HCT116 (cell line): ENCODE data around the gene MBD5. TPM values are rescaled to one million over a fixed set of nuclear protein-coding genes. Genes with fewer than 3 reads are reported as not detected.

Experiments
- ATAC-seq: fragments of 200-7000 bp; cut with Tn5 transposase; 2 replicates; pipeline ENCODE4 v1.9.1; 2020; ENCODE audit warnings: mild to moderate bottlenecking, moderate library complexity
- BruUV-seq: library from RNA; stranded (reverse); fragments of 400-500 nt; replicated peaks from 2 replicates; lab custom pipeline; 2021; lab: Mats Ljungman, UMichigan
- CTCF ChIA-PET: fragments of 300-600 bp; sonication (Branson Sonifier 250); formaldehyde crosslinking; loops from one replicate; lab custom pipeline; 2021; ENCODE audit warnings: antibody characterized with exemption; lab: Charles Lee
- POLR2A ChIA-PET: fragments of 300-600, 350-600 bp; sonication (Branson Sonifier 250); formaldehyde crosslinking; loops from one replicate; lab custom pipeline; 2021; ENCODE audit warnings: antibody characterized with exemption; lab: Charles Lee
- RAD21 ChIA-PET, 2 experiments: fragments of 300-600 bp; sonication (Branson Sonifier 250); formaldehyde crosslinking; loops; one replicate each; lab custom pipeline; 2023; ENCODE audit warnings: low total read pairs in 2 of 2; ENCODE audit not compliant: uncharacterized antibody in 2 of 2, unreplicated experiment in 2 of 2, low non-redundant PET in 1 of 2; lab: Charles Lee
- DNase-seq: peaks from one replicate; pipeline ENCODE4 v3.0.0-alpha.2; 2010; ENCODE audit warnings: low read depth, low spot score
- H2AFZ ChIP-seq: fragments of 200-600 bp; shearing (Covaris generic), sonication (generic); 2 replicates; pipeline ENCODE4 v1.6.1; 2017; ENCODE audit warnings: low read depth, mixed run types, mixed read lengths, antibody characterized with exemption, low read length; ENCODE audit not compliant: poor library complexity, severe bottlenecking
- H3K27ac ChIP-seq: 2 replicates; pipeline ENCODE4 v1.5.1; 2012; ENCODE audit warnings: low read depth, low read length
- H3K27me3 ChIP-seq: fragments of 200-600 bp; sonication (generic); 2 replicates; pipeline ENCODE4 v1.6.1; 2016; ENCODE audit warnings: mixed run types, low read length, mixed read lengths; ENCODE audit not compliant: insufficient read depth
- H3K36me3 ChIP-seq, 2 experiments: fragments of 200-500 bp in 1 of 2; fragments of 200-600 bp in 1 of 2; sonication (Bioruptor generic) in 1 of 2; sonication (generic) in 1 of 2; 2 replicates each; pipeline versions ENCODE4 v1.5.1 to v1.6.1; 2014 to 2016; ENCODE audit warnings: low read length in 2 of 2, inconsistent platforms in 1 of 2, mixed read lengths in 1 of 2, mixed run types in 1 of 2; ENCODE audit not compliant: insufficient read depth in 2 of 2, control insufficient read depth in 1 of 2
- H3K4me1 ChIP-seq, 2 experiments: fragments of 200-600 bp in 1 of 2; sonication (generic) in 1 of 2; 2 replicates each; pipeline versions ENCODE4 v1.5.1 to v1.6.1; 2012 to 2017; ENCODE audit warnings: low read length in 2 of 2, inconsistent platforms in 1 of 2, mild to moderate bottlenecking in 1 of 2, mixed read lengths in 1 of 2, mixed run types in 1 of 2, moderate library complexity in 1 of 2; ENCODE audit not compliant: insufficient read depth in 2 of 2, control insufficient read depth in 1 of 2
- H3K4me2 ChIP-seq: fragments of 200-600 bp; sonication (generic); 2 replicates; pipeline ENCODE4 v1.6.1; 2017; ENCODE audit warnings: mixed run types, low read length, mixed read lengths
- H3K4me3 ChIP-seq, 2 experiments: fragments of 200-600 bp in 1 of 2; sonication (generic) in 1 of 2; replicated peaks in 1 of 2; 2 replicates each; pipeline ENCODE4 v1.5.1; 2011 to 2016; ENCODE audit warnings: low read length in 2 of 2, control low read depth in 1 of 2, low read depth in 1 of 2, mild to moderate bottlenecking in 1 of 2, mixed read lengths in 1 of 2, mixed run types in 1 of 2
- H3K79me2 ChIP-seq: fragments of 200-600 bp; sonication (generic); 2 replicates; pipeline ENCODE4 v1.6.1; 2017; ENCODE audit warnings: mild to moderate bottlenecking, mixed run types, low read length, moderate library complexity, mixed read lengths; ENCODE audit not compliant: insufficient read depth
- H3K9ac ChIP-seq: fragments of 200-600 bp; sonication (generic); 2 replicates; pipeline ENCODE4 v1.6.1; 2016; ENCODE audit warnings: low read length, mixed read lengths
- H3K9me2 ChIP-seq: fragments of 200-600 bp; sonication (generic), shearing (Covaris generic); 2 replicates; pipeline ENCODE4 v1.6.1; 2017; ENCODE audit warnings: mixed run types, mild to moderate bottlenecking, moderate library complexity; ENCODE audit not compliant: insufficient read depth
- H3K9me3 ChIP-seq, 2 experiments: fragments of 200-500 bp in 1 of 2; fragments of 200-600 bp in 1 of 2; sonication (Bioruptor generic) in 1 of 2; sonication (generic) in 1 of 2; 2 replicates each; pipeline ENCODE4 v1.6.1; 2014 to 2017; ENCODE audit warnings: low read length in 2 of 2, mixed read lengths in 2 of 2, inconsistent platforms in 1 of 2, low read depth in 1 of 2, mild to moderate bottlenecking in 1 of 2, mixed run types in 1 of 2, moderate library complexity in 1 of 2; ENCODE audit not compliant: control insufficient read depth in 1 of 2, insufficient read depth in 1 of 2
- H4K20me1 ChIP-seq: fragments of 200-600 bp; sonication (generic), shearing (Covaris generic); 2 replicates; pipeline ENCODE4 v1.6.1; 2017; ENCODE audit warnings: mixed run types, mild to moderate bottlenecking, moderate library complexity; ENCODE audit not compliant: insufficient read depth
- CBX3 ChIP-seq: IDR thresholded peaks from 2 replicates; pipeline ENCODE4 v1.6.1; 2012; ENCODE audit warnings: low read depth
- CEBPB ChIP-seq: IDR thresholded peaks from 2 replicates; pipeline ENCODE4 v1.6.1; 2012; ENCODE audit warnings: low read depth
- EZH2phosphoT487 ChIP-seq: fragments of 200-600 bp; IDR thresholded peaks from 2 replicates; pipeline ENCODE4 v1.6.1; 2018; ENCODE audit warnings: antibody characterized with exemption, borderline replicate concordance
- POLR2A ChIP-seq: IDR thresholded peaks from 2 replicates; pipeline ENCODE4 v1.7.0; 2011; ENCODE audit warnings: borderline replicate concordance; ENCODE audit not compliant: insufficient read depth, insufficient read length; ENCODE audit errors: extremely low read depth
- RAD21 ChIP-seq: IDR thresholded peaks from 2 replicates; pipeline ENCODE4 v1.6.1; 2012; ENCODE audit warnings: low read depth, mild to moderate bottlenecking
- SP1 ChIP-seq: IDR thresholded peaks from 2 replicates; pipeline ENCODE4 v1.6.1; 2012; ENCODE audit warnings: low read depth
- SRF ChIP-seq: IDR thresholded peaks from 2 replicates; pipeline ENCODE4 v1.6.1; 2012; ENCODE audit warnings: low read depth
- TCF7L2 ChIP-seq: IDR thresholded peaks from 2 replicates; pipeline ENCODE4 v1.7.0; 2011; ENCODE audit warnings: borderline replicate concordance, inconsistent platforms; ENCODE audit not compliant: insufficient read depth, insufficient read length; ENCODE audit errors: extremely low read depth
- YY1 ChIP-seq: IDR thresholded peaks from 2 replicates; pipeline ENCODE4 v1.6.1; 2011; ENCODE audit warnings: low read length, low read depth, moderate library complexity, mild to moderate bottlenecking; ENCODE audit not compliant: insufficient replicate concordance; ENCODE audit errors: extremely low read depth
- ZFX ChIP-seq: fragments of 450-650 bp; IDR thresholded peaks from 2 replicates; pipeline ENCODE4 v1.6.1; 2017
- intact Hi-C: fragments of 100-400 bp; cut with micrococcal nuclease; formaldehyde crosslinking; loops from 2 replicates; pipeline ENCODE4 v1.10.0; 2022
- total RNA-seq: library from RNA; stranded (reverse); gene quantifications from one replicate; pipeline ENCODE4 v1.2.1, GENCODE V29; 2021; ENCODE audit not compliant: unreplicated experiment
- TF ChIP-seq, protein P1 (sequence below): IDR thresholded peaks from 2 replicates; pipeline ENCODE4 v1.6.1; 2012; ENCODE audit warnings: low read depth
- TF ChIP-seq, protein P2 (sequence below): IDR thresholded peaks from 2 replicates; pipeline ENCODE4 v1.6.1; 2012
- TF ChIP-seq, protein P3 (sequence below), 3 experiments: fragments of 200-600 bp in 1 of 3; sonication (generic) in 1 of 3; IDR thresholded peaks in 2 of 3; conservative IDR thresholded peaks in 1 of 3; 2 replicates each; pipeline ENCODE4 v1.5.1; 2012 to 2017; ENCODE audit warnings: low read depth in 2 of 3, low read length in 2 of 3, antibody characterized with exemption in 1 of 3, borderline replicate concordance in 1 of 3, control low read depth in 1 of 3, mild to moderate bottlenecking in 1 of 3, mixed read lengths in 1 of 3, mixed run types in 1 of 3, moderate library complexity in 1 of 3; ENCODE audit not compliant: insufficient read depth in 1 of 3

MBD5 gene
- total RNA-seq, 1 experiment from 2014 or later = 20.5 TPM

DNA sequence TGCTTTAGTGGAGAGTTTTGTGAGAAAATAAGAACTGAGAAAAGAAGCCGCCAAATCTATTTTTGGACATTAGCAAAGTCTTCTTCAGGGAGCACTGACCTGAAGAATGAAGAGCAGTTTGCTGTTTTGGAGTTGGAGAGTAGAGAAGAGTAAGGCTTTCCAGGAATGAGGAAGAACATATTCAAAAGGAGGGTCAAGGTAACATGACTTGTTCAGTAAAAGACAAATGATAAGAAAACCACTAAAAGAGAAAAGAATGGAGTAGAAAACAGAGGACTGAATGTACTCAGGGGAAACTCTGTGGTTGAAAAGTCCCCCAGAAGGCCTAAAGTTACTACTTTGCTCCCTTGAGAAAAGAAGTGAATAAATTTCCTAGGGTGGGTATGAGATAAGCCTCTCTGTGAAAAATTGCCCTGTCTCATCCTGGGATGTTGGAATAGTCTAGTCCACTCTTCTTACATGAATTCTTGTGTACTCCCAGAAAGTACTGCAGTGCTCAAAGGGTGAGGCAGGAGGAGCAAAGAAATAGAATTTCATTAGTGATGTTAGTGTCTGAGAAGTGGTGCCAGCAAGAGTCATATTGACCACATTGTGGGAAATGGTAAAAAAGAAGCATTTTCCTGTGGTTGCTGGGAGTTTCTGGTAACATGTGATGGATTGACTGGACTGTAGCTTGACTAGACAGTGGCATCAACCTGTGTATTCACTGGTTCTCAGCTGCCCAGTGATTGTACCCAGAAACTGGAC lies 27.8 kb downstream of the MBD5 start:
- ATAC-seq = no peak

More for the DNA sequence above, 27.8 kb downstream of the MBD5 start:
- no TSS peak for BruUV-seq
- Histone ChIP-seq H3K79me2 (no peaks in the 10 kb centered on the region; the same call in 1 of the 2 replicates), H3K9ac (no peak overlapping the region), H2AFZ (no peak overlapping the region), H3K36me3 (no peaks in the 10 kb centered on the region), H3K27ac (no peak overlapping the region), H3K9me2 (no peaks in the 10 kb centered on the region)
- intact Hi-C loops = no loop called here
- ChIA-PET RAD21 (no interaction called here), POLR2A (no interaction called here)
- TF ChIP-seq CBX3 = no peak
- no peak for TF ChIP-seq RAD21
- TF ChIP-seq, protein P1, sequence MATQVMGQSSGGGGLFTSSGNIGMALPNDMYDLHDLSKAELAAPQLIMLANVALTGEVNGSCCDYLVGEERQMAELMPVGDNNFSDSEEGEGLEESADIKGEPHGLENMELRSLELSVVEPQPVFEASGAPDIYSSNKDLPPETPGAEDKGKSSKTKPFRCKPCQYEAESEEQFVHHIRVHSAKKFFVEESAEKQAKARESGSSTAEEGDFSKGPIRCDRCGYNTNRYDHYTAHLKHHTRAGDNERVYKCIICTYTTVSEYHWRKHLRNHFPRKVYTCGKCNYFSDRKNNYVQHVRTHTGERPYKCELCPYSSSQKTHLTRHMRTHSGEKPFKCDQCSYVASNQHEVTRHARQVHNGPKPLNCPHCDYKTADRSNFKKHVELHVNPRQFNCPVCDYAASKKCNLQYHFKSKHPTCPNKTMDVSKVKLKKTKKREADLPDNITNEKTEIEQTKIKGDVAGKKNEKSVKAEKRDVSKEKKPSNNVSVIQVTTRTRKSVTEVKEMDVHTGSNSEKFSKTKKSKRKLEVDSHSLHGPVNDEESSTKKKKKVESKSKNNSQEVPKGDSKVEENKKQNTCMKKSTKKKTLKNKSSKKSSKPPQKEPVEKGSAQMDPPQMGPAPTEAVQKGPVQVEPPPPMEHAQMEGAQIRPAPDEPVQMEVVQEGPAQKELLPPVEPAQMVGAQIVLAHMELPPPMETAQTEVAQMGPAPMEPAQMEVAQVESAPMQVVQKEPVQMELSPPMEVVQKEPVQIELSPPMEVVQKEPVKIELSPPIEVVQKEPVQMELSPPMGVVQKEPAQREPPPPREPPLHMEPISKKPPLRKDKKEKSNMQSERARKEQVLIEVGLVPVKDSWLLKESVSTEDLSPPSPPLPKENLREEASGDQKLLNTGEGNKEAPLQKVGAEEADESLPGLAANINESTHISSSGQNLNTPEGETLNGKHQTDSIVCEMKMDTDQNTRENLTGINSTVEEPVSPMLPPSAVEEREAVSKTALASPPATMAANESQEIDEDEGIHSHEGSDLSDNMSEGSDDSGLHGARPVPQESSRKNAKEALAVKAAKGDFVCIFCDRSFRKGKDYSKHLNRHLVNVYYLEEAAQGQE = no peak
- TF ChIP-seq YY1 = no peak
- TF ChIP-seq, protein P2, sequence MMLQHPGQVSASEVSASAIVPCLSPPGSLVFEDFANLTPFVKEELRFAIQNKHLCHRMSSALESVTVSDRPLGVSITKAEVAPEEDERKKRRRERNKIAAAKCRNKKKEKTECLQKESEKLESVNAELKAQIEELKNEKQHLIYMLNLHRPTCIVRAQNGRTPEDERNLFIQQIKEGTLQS = no peak
- TF ChIP-seq, protein P3, sequence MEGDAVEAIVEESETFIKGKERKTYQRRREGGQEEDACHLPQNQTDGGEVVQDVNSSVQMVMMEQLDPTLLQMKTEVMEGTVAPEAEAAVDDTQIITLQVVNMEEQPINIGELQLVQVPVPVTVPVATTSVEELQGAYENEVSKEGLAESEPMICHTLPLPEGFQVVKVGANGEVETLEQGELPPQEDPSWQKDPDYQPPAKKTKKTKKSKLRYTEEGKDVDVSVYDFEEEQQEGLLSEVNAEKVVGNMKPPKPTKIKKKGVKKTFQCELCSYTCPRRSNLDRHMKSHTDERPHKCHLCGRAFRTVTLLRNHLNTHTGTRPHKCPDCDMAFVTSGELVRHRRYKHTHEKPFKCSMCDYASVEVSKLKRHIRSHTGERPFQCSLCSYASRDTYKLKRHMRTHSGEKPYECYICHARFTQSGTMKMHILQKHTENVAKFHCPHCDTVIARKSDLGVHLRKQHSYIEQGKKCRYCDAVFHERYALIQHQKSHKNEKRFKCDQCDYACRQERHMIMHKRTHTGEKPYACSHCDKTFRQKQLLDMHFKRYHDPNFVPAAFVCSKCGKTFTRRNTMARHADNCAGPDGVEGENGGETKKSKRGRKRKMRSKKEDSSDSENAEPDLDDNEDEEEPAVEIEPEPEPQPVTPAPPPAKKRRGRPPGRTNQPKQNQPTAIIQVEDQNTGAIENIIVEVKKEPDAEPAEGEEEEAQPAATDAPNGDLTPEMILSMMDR (IDR thresholded peaks at IDR 0.05 in 2 of 3, conservative IDR thresholded peaks at IDR 0.05 in 1 of 3; ENCODE audit: borderline replicate concordance in 1 of 3, insufficient read depth in 1 of 3, low read depth in 2 of 3, low read length in 2 of 3) = no peak
- no peak for TF ChIP-seq ZFX
- TF ChIP-seq SP1 = no peak
- TF ChIP-seq POLR2A = no peak
- TF ChIP-seq EZH2phosphoT487 = no peak
- TF ChIP-seq CEBPB = no peak
- TF ChIP-seq TCF7L2 = no peak
- TF ChIP-seq SRF = no peak
- TF ChIP-seq, all 23 proteins: peak for 0
- H4K20me1 ChIP-seq = 0 out of 2 replicates have a peak, but pooled peaks cover 3% of the 10 kb centered on the region
- no peaks in the 10 kb centered on the region for H3K4me1 ChIP-seq
- no peak overlapping the region for H3K4me2 ChIP-seq
- CTCF ChIA-PET = no interaction called here
- H3K4me3 ChIP-seq = no peak overlapping the region
- no peaks in the 10 kb centered on the region for H3K9me3 ChIP-seq
- no peaks in the 10 kb centered on the region for H3K27me3 ChIP-seq
- DNase-seq = no peak
